ENCODE results near the gene SFMBT2.

- TF ChIP-seq CTCF (IDR thresholded peaks at IDR 0.05) = no peak
- TF ChIP-seq POLR2A (IDR thresholded peaks at IDR 0.05; ENCODE audit: low read length) = no peak
- no peak for TF ChIP-seq MYC (IDR thresholded peaks at IDR 0.05; ENCODE audit: borderline replicate concordance, low read length)
- TF ChIP-seq JUN (IDR thresholded peaks at IDR 0.05) = no peak; a peak in 1 of 5 replicates
- TF ChIP-seq ESRRA (IDR thresholded peaks at IDR 0.05; ENCODE audit: borderline replicate concordance, low read length) = no peak
- no peak for TF ChIP-seq HMGXB4 (CRISPR knock-in tag; IDR thresholded peaks at IDR 0.05; ENCODE audit: borderline replicate concordance)
Measured at GRCh38 chr10:7300384-7300971, 110.4 kb downstream of the SFMBT2 start.
